ENCODE data around the gene NOS1. TPM values are rescaled to one million over a fixed set of nuclear protein-coding genes. Genes with fewer than 3 reads are reported as not detected.
A peak's percentile ranks its signal among the peaks of the same experiment; 100 is the strongest.
"Not testable (repeated sequence)": the region's sequence is repeated elsewhere in the genome, so short reads cannot be mapped to it uniquely, and the experiment has no call there.

Gene NOS1
- total RNA-seq, 1 donor = not detected

GRCh38 chr12:117190210-117190781, 171.1 kb downstream of the NOS1 start, which contains the start of gene FBXO21:
FBXO21 (minus strand) TSS chr12:117190470; CDS start chr12:117190456, 14 bp downstream.
- TF ChIP-seq, protein P1, sequence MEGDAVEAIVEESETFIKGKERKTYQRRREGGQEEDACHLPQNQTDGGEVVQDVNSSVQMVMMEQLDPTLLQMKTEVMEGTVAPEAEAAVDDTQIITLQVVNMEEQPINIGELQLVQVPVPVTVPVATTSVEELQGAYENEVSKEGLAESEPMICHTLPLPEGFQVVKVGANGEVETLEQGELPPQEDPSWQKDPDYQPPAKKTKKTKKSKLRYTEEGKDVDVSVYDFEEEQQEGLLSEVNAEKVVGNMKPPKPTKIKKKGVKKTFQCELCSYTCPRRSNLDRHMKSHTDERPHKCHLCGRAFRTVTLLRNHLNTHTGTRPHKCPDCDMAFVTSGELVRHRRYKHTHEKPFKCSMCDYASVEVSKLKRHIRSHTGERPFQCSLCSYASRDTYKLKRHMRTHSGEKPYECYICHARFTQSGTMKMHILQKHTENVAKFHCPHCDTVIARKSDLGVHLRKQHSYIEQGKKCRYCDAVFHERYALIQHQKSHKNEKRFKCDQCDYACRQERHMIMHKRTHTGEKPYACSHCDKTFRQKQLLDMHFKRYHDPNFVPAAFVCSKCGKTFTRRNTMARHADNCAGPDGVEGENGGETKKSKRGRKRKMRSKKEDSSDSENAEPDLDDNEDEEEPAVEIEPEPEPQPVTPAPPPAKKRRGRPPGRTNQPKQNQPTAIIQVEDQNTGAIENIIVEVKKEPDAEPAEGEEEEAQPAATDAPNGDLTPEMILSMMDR (IDR thresholded peaks at IDR 0.05; ENCODE audit: insufficient read depth, low read depth, low read length) = no peak
- peak within 1 kb of the TSS; percentile 92 for H3K4me3 ChIP-seq (ENCODE audit: low read depth, low read length)

DNA sequence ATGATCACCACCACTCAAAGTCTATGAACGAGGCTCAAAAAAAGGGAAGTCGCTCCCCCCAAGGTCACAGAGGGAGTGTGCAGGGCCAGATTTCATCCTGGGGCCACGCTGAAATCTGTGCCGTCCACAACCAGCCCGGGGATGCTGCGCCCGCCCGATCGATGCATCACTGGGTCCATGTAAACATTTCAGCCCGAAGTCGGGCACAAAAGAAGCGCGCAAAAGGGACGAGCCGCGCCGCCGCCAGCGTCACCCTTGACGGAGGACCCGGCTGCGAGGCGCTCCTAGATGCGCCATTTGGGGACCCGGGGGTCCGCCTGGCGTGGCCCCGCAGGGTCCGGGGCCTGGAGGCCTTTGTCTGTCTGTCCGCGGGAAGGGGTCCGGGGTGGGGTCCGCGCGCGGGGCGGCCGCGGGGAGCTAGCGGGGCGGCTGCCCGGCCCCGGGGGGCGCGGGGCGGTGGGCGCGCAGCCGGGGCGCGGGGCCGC, 171.7 kb downstream of the NOS1 start:
- TF ChIP-seq, protein P1 (IDR thresholded peaks at IDR 0.05; ENCODE audit: insufficient read depth, low read depth, low read length) = no peak
- peak overlapping the region; percentile 92 for H3K4me3 ChIP-seq (ENCODE audit: low read depth, low read length)
- DNase-seq (ENCODE audit: low read depth) = peak; percentile 20

More at GRCh38 chr12:117190210-117190781, 171.1 kb downstream of the NOS1 start, which contains the start of gene FBXO21:
- DNase-seq (ENCODE audit: low read depth) = peak; percentile 80

GRCh38 chr12:117188961-117189724, 172.3 kb downstream of the NOS1 start:
- peak; percentile 55 for DNase-seq (ENCODE audit: low read depth)
- TF ChIP-seq, protein P1 (IDR thresholded peaks at IDR 0.05; ENCODE audit: insufficient read depth, low read depth, low read length) = no peak
- H3K4me3 ChIP-seq (ENCODE audit: low read depth, low read length) = peak overlapping the region; percentile 92

DNA sequence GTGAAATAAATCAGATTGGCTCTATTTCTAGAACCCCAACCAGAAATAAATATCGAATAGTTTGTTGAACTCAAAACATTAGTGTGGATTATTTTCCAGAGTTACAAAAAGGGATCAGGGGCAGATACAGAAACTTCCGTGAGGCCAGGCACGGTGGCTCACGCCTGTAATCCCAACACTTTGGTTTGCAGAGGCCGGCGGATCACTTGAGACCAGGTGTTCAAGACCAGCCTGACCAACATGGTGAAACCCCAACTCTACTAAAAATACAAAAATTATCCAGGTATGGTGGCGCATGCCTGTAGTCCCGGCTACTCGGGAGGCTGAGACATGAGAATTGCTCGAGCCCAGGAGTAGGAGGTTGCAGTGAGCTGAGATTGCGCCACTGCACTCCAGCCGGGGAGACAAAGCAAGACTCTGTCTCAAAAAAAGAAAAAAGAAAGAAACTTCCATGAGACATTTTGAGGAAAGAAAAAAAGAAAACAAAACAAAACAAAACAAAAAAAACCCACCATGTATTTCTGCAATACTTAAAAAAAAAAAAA, 173.2 kb downstream of the NOS1 start:
- TF ChIP-seq, protein P1 (IDR thresholded peaks at IDR 0.05; ENCODE audit: insufficient read depth, low read depth, low read length) = no peak
- no peak for DNase-seq (ENCODE audit: low read depth)
- no peak overlapping the region for H3K4me3 ChIP-seq (ENCODE audit: low read depth, low read length)

- no peak overlapping the region for H3K4me3 ChIP-seq (ENCODE audit: low read depth, low read length)
- DNase-seq (ENCODE audit: low read depth) = no peak
- TF ChIP-seq, protein P1 (IDR thresholded peaks at IDR 0.05; ENCODE audit: insufficient read depth, low read depth, low read length) = no peak
Measured at GRCh38 chr12:117187421-117187820, 174.0 kb downstream of the NOS1 start.

DNA sequence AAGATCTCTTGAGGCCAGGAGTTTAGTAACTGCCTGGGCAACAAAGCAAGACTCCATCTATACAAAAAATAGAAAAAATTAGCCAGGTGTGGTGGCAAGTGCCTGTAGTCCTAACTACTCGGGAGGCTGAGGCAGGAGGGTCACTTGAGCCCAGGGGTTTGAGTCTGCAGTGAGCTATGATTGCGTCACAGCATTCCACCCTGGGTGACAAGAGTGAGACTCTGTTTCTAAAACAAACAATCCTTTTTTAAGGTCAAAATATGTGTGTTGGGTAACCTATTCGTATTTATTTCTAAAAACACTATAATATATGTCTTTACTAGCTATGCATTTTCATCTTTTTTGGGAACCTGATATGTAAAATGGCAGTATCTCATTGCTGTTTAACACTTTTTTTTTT, 178.6 kb downstream of the NOS1 start:
- no peak for DNase-seq (ENCODE audit: low read depth)
- TF ChIP-seq, protein P1 (IDR thresholded peaks at IDR 0.05; ENCODE audit: insufficient read depth, low read depth, low read length) = no peak
- H3K4me3 ChIP-seq (ENCODE audit: low read depth, low read length) = no peak overlapping the region

DNA sequence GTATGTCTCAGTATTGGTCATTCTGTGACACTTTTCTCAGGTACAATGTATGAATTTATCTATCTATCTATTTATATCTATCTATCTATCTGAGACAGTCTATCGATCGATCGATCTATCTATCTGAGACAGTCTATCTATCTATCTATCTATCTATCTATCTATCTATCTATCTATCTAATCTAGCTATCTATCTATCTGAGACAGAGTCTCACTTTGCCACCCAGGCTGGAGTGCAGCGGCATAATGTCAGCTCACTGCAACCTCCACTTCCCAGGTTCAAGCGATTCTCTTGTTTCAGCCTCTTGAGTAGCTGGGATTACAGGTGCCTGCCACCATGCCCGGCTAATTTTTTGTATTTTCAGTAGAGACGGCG, 180.0 kb downstream of the NOS1 start:
- H3K4me3 ChIP-seq (ENCODE audit: low read depth, low read length); DNase-seq (ENCODE audit: low read depth): not testable (repeated sequence)
